DMS79 treated with DMSO at 0.1 percent for 48 hours (cell line): ENCODE data around the gene BICD2.

Experiments
- DNase-seq: peaks from one replicate; lab custom pipeline; 2025; lab: John Stamatoyannopoulos, UW

Gene BICD2

GRCh38 chr9:92727716-92728700, 36.6 kb downstream of the BICD2 start:
- peak; percentile 9 for DNase-seq

- DNase-seq = no peak
Observed at GRCh38 chr9:92726971-92727715, 37.5 kb downstream of the BICD2 start.

GRCh38 chr9:92726348-92726747, 38.3 kb downstream of the BICD2 start:
- no peak for DNase-seq

DNA sequence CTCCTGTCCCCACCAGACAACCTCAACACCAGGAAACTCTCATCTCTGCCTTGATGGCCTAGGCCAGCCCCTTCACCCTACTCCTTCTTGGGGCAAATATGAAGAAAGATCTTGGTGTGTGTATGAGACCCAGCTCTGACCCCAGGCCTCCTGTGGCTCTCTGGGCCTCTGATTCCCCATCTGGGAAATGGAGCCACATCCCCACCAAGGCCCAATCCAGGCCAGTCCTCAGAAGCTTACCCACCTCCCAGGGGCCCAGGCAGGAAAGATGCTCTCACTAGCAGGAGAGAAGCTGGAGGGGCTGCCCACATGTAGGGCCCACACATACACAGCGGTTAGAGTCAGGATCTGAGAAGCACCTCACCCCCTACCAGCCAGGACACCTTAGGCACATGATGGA, 38.9 kb downstream of the BICD2 start:
- DNase-seq = no peak

- no peak for DNase-seq
Observed at GRCh38 chr9:92725266-92725545, 39.4 kb downstream of the BICD2 start.

DNA sequence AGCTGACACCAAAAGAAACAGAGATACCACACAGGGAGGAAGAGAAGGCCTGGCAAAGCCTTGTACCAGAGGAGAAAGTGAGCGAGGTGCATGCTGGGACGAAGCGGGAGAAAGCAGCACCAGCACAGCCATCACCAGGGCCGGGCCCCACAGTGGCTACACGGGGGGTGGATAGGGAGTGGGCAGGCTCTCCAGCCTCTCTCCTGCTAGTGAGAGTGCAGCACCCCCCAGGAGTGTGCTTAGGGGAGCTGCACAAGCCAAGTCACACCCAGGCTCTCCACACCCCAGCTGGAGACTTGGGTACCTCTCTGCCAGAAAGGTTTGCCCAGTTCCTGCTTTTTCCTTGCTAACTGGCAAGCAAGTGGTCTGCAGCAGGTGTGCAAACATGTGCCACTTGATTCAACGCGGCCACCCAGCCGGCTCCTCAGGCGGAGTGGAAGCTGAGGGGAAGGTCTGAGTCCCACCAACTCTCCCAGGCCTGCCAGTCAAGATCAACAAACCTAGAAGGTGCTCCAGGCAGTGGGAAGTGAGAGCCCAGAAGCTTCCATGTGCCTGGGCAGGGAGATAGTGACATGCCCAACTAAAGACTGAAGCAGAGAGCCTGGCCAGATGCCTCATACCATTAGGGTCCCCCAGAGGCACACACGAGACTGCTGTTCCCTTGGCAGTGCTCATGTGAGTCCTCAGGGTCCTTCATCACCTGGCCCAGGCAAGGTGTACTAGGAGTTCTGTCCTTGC, 39.9 kb downstream of the BICD2 start:
- peak; percentile 40 for DNase-seq

- no peak for DNase-seq
Observed at GRCh38 chr9:92723801-92724323, 40.8 kb downstream of the BICD2 start.

- peak; percentile 66 for DNase-seq
Observed at GRCh38 chr9:92723299-92723625, 41.4 kb downstream of the BICD2 start.

DNA sequence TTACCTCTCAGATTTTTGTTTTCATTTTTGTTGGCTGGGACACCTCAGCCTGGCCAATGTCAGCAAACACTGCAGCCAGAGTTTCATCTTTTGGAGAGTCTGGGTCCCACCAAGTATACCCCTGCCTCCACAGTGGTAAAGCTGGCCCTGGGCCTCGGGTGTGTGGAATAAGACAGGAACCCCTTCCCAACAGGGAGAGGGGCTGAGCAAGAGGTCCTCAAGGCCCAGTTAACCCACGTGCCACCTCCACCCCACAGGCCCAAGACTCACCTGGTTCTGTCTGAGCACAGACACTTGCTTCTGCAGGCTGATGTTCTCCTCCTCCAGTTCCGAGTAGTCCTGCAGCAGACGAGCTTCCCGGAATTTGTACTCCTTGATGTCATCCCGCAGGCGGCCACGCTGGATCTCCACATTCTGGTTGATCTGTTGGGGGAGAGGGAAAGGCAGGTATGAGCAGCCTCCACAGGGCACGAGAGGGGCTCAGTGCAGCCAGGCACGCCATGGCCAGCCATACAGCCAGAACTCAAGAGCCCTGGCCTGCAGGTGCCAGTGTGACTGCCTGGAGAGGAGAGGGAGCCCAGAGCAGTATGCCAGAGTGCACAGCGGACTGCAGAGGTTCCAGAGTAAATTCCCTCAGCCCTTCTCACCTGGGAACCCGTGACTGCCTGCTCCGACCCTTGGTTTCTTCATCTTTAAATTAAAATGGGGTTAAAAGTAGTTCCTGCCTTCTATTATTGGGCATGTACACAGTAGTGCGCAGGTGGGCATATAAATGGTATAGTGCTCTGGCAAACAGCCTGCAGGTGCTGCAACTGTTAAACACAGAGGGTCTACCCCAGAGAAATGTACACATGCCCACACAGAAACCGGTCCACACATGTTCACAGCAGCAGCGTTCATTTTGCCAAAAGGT, 42.0 kb downstream of the BICD2 start:
- peak; percentile 46 for DNase-seq

GRCh38 chr9:92721548-92721947, 43.1 kb downstream of the BICD2 start:
- DNase-seq = no peak

DNA sequence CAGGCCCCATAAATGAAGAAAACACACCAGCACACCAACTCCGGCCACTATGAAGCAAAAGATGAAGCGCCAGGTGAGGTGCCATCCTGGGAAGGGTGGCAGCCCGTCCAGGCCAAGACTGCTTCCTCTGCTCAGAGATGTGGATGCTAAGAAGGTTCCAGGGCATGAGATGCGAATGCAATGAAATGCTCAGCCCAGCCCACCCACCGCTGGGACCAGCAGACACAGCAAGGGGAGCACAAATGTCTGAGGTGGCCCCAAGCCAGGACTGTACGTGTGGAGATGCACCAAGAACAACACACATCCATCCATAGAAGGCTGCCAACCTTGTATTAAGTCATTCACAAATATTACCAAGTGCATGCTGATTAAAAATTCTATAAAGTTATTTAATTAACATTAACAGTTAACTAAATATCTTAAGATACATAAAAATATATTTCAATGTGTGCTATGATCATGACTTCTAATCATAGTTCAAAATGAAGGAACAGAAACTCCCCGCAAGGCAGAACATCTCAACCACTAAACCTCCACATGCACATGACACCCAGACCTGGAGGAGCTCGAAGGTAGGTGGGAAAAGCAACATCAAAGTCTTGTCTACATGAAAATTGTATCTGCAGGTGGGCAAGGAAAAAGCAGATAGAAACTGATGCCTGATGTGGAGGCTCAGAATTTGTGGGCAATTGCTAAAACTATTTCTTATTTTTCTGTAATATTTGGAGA, 43.7 kb downstream of the BICD2 start:
- no peak for DNase-seq

GRCh38 chr9:92720209-92720765, 44.3 kb downstream of the BICD2 start:
- no peak for DNase-seq

GRCh38 chr9:92719028-92719647, 45.5 kb downstream of the BICD2 start:
- DNase-seq = no peak

DNA sequence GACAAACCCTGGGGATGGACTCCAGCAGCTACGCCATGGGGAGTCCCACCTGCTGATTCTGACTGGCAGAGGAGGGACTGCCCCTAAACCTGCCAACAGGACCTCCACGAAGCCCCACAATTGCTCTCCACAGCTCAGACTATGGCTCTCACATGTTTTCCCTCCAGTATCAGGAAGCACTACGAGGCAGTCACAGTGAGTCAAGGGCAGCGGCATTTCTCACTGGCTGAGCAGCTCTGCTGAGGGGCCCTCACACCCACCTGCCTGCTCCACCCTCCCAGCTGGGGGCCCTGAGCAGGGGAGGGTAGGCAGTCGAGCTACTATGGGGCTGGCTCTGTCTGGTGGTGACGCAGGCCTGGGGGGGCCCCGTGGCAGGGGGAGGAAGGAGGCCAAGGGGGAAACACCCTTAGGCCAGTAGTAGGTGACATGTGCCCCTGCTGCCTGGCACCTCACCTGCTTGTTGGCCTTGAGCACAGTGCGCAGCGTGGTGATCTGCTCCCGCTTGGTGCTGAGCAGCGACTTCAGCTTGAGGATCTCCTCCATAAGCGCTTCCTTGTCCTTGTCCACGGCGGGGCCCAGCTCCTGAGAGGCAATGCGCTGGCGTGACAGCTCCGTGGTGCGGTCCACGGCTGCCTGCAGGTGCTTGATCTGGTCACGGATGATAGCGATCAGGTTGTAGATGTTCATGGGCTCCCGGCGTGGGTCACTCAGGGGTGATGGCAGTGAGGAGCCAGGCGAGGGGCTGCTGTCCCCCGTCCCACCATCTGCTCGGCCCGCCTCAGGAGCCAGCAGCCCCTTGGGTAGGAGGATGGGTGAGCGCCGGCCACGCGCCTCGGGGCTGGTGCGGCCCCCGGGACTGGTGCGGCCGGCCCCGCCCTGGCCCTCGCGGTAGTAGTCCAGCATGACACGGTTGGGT, 46.3 kb downstream of the BICD2 start:
- DNase-seq = no peak

DNA sequence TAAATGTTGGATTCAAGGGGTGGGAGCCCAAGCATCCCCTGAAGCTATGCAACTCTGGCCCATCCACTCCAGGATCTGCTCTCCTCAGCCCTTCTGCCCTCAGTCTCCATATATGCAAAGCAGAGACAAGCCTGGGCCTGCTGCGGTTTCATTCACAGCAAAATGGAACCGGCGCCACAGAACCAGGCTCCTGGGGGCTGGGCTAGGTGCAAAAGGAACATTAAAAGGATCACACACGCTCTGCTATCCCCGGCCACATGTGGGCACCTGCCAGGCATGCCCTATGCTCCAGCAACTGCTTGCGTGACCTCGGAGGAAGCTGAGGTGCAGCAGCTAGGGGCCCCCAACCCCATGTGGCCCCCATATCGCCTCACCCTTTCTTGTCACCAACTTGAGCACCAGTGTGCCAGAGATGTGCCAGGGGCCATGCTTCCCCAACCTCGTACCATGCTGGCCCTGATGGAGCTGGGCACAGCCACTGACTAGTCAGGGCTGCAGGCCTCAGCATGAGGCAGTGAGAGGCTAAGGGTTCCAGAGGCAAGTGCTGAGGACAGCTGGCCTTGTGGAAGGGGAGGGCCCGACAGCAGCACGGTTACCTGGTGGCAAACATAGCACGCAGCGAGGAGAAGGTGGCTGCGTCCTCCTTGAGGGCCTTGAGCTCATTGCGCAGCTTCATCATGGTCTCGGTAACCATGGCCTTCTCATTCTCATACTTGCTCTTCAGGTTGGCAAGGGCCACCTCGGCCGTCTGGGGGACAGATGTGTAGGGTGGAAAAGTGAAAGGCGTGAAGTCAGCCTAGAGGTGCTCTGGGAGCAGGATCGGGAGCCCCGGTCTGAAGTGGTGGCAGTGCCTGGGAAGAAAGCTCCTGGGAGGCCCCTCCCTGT, 47.2 kb downstream of the BICD2 start:
- no peak for DNase-seq

GRCh38 chr9:92716557-92716956, 48.1 kb downstream of the BICD2 start:
- peak; percentile 4 for DNase-seq

- DNase-seq = no peak
Observed at GRCh38 chr9:92715488-92716231, 49.0 kb downstream of the BICD2 start.
